Measurements from ENCODE around the gene SDK1. TPM values are rescaled to one million over a fixed set of nuclear protein-coding genes. Genes with fewer than 3 reads are reported as not detected.
"Not testable (repeated sequence)": the region's sequence is repeated elsewhere in the genome, so short reads cannot be mapped to it uniquely, and the experiment has no call there.

SDK1 gene
- total RNA-seq, 1 donor, result 0.43 TPM

DNA sequence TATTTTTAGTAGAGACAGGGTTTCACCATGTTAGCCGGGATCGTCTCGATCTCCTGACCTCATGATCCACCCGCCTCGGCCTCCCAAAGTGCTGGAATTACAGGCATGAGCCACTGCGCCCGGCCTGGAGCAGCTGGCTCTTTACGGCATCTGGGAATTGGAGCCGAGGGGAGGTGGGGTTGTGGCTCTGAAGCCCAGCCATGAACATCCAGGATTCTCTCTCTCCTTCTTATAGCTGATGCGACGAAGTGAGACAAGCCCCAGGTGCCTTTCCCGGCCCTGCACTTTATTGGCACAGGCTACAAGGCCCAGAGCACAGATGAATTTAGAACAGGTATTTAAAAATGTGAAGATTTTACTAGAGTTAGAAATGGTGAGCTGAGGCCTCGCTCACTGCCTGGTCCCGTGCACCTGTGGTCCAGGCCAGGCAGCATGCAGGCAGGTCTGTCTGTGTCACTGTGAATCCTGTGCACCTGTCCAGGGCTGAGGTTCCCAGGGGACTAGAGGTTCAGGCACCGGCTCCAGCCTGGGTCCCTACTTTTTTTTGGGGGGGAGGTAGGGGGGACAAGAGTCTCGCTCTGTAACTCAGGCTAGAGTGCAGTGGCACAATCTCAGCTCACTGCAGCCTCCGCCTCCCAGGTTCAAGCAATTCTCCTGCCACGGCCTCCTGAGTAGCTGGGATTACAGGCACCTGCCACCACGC, 1001.3 kb downstream of the SDK1 start:
- no peak overlapping the region for H3K4me3 ChIP-seq (ENCODE audit: low read depth, low read length)
- TF ChIP-seq, protein P1, sequence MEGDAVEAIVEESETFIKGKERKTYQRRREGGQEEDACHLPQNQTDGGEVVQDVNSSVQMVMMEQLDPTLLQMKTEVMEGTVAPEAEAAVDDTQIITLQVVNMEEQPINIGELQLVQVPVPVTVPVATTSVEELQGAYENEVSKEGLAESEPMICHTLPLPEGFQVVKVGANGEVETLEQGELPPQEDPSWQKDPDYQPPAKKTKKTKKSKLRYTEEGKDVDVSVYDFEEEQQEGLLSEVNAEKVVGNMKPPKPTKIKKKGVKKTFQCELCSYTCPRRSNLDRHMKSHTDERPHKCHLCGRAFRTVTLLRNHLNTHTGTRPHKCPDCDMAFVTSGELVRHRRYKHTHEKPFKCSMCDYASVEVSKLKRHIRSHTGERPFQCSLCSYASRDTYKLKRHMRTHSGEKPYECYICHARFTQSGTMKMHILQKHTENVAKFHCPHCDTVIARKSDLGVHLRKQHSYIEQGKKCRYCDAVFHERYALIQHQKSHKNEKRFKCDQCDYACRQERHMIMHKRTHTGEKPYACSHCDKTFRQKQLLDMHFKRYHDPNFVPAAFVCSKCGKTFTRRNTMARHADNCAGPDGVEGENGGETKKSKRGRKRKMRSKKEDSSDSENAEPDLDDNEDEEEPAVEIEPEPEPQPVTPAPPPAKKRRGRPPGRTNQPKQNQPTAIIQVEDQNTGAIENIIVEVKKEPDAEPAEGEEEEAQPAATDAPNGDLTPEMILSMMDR (IDR thresholded peaks at IDR 0.05; ENCODE audit: insufficient read depth, low read depth, low read length), result no peak
- DNase-seq (ENCODE audit: low read depth), result no peak

DNA sequence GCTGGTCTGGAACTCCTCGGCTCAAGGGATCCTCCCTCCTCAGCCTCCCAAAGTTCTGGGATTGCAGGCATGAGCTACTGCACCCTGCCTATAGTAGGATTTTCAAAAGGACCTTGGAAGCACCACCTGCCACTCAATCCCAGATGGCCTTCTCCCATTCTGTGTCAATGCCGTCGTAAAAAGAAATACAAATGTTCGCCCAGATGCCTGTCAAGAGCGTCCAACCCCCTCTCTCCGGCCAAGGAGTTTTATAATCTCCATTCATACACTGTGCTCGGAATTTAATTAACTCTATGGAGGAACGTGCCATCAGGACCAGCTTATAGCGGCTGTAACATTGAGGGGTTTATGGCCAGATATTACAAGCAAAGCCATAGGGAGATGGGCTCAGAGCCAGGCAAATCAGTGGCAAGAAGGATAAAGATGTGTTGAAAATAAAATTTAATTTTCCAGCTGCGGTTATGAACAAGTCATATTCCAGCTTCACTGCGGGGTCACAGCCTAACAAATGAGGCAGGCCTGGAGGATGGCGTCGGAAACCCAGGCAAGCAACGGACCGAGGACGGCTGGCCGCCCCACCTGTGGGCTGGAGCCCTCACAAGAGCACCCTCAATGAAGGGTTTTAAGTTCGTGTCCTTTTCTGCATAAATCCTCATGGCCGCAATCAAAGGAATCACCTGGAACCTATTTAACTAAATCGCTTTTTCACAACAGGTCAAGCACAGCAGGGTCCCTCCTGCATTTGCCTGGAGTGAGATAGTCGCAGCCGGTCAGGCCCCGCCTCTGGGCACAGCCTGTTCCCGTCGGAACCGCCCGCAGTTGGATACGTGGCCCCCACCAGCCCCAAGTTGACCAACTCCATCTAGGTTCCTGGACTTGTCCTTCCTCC, 1006.5 kb downstream of the SDK1 start:
- H3K4me3 ChIP-seq (ENCODE audit: low read depth, low read length), result no peak overlapping the region
- DNase-seq (ENCODE audit: low read depth), result no peak
- TF ChIP-seq, protein P1 (IDR thresholded peaks at IDR 0.05; ENCODE audit: insufficient read depth, low read depth, low read length), result no peak

DNA sequence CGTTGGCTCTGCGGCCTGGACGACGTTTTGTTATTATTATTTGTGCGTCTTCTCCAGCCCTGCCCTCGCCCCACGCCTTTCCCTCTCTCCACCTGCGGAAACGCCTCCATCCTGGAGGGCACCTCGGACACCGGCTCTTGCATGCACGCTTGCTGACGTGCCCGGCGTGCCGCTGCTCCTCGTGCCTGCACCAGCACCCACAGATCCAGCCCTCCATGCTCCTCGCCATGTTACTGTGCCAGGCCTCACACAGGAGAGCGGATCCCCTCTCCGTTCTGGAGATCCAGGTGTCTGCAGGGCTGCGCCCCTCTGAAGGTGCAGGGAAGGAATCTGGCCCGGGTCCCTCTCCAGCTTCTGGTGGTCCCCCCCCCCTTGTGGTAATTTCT, 1007.1 kb downstream of the SDK1 start:
- no peak overlapping the region for H3K4me3 ChIP-seq (ENCODE audit: low read depth, low read length)
- DNase-seq (ENCODE audit: low read depth), result no peak
- TF ChIP-seq, protein P1 (IDR thresholded peaks at IDR 0.05; ENCODE audit: insufficient read depth, low read depth, low read length), result no peak

DNA sequence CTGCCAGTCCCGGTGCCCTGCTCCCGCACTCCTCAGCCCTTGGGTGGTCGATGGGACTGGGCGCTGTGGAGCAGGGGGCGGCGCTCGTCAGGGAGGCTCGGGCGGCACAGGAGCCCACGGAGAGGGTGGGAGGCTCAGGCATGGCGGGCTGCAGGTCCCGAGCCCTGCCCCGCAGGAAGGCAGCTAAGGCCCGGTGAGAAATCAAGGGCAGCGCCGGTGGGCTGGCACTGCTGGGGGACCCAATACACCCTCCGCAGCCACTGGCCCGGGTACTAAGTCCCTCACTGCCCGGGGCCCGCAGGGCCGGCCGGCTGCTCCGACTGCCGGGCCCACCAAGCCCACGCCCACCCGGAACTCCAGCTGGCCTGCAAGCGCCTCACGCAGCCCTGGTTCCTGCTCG, 1012.9 kb downstream of the SDK1 start:
- not testable (repeated sequence) for H3K4me3 ChIP-seq (ENCODE audit: low read depth, low read length); DNase-seq (ENCODE audit: low read depth)

DNA sequence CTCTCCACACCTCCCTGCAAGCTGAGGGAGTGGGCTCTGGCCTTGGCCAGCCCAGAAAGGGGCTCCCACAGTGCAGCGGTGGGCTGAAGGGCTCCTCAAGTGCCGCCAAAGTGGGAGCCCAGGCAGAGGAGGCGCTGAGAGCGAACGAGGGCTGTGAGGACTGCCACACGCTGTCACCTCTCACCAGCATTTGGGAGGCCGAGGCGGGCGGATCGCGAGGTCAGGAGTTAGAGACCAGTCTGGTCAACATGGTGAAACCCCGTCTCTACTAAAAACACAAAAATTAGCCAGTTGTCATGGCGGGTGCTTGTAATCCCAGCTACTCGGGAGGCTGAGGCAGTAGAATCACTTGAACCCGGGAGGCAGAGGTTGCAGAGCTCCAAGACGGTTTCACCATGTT, 1013.3 kb downstream of the SDK1 start:
- DNase-seq (ENCODE audit: low read depth); H3K4me3 ChIP-seq (ENCODE audit: low read depth, low read length): not testable (repeated sequence)
